Karpas-422 (cell line): ENCODE results near the gene BCAS3. TPM values are rescaled to one million over a fixed set of nuclear protein-coding genes. Genes with fewer than 3 reads are reported as not detected.

ENCODE experiments used
- DNase-seq: peaks from one replicate; pipeline ENCODE4 v3.0.0-alpha.2; 2015
- H2AFZ ChIP-seq: fragments of 200-600 bp; sonication (generic); 2 replicates; pipeline ENCODE4 v1.6.1; 2014; ENCODE audit warnings: antibody characterized with exemption, low read length, mixed read lengths
- H3K27ac ChIP-seq: fragments of 200-600 bp; sonication (generic); 2 replicates; pipeline ENCODE4 v1.5.1; 2014; ENCODE audit warnings: mild to moderate bottlenecking, low read length, moderate library complexity
- H3K27me3 ChIP-seq: fragments of 200-600 bp; sonication (generic); 2 replicates; pipeline ENCODE4 v1.6.1; 2014; ENCODE audit warnings: low read length, mixed read lengths
- H3K36me3 ChIP-seq: fragments of 200-600 bp; sonication (generic); 2 replicates; pipeline ENCODE4 v1.6.1; 2014; ENCODE audit warnings: low read length, mixed read lengths; ENCODE audit not compliant: insufficient read depth
- H3K4me1 ChIP-seq: fragments of 200-600 bp; sonication (generic); 2 replicates; pipeline ENCODE4 v1.6.1; 2014; ENCODE audit warnings: mild to moderate bottlenecking, low read length, mixed read lengths
- H3K4me2 ChIP-seq: fragments of 200-600 bp; sonication (generic); 2 replicates; pipeline ENCODE4 v1.6.1; 2014; ENCODE audit warnings: low read length, low read depth, mild to moderate bottlenecking; ENCODE audit not compliant: poor library complexity, severe bottlenecking
- H3K4me3 ChIP-seq: fragments of 200-600 bp; sonication (generic); 2 replicates; pipeline ENCODE4 v1.5.1; 2014; ENCODE audit warnings: mild to moderate bottlenecking, antibody characterized with exemption, low read length, mixed read lengths
- H3K79me2 ChIP-seq: fragments of 200-600 bp; sonication (generic); 2 replicates; pipeline ENCODE4 v1.6.1; 2014; ENCODE audit warnings: mild to moderate bottlenecking, low read length, mixed read lengths
- H3K9ac ChIP-seq: fragments of 200-600 bp; sonication (generic); 2 replicates; pipeline ENCODE4 v1.6.0; 2014; ENCODE audit warnings: low read length
- H3K9me2 ChIP-seq: fragments of 200-600 bp; sonication (generic), shearing (Covaris generic); replicated peaks from 2 replicates; pipeline ENCODE4 v1.6.0; 2014; ENCODE audit warnings: mild to moderate bottlenecking, low read length, moderate library complexity; ENCODE audit not compliant: insufficient read depth
- H3K9me3 ChIP-seq: fragments of 300-700, 200-600 bp; sonication (generic); 2 replicates; pipeline ENCODE4 v1.6.1; 2014; ENCODE audit warnings: low read length, mixed read lengths
- H4K20me1 ChIP-seq: fragments of 200-600 bp; sonication (generic); 2 replicates; pipeline ENCODE4 v1.6.1; 2014; ENCODE audit warnings: mild to moderate bottlenecking, antibody characterized with exemption, low read length, low read depth; ENCODE audit not compliant: insufficient read depth
- total RNA-seq: library from RNA; depleted of rRNA; stranded (reverse); fragments of >200 nt; shearing (Covaris generic); gene quantifications from 2 replicates; pipeline ENCODE4 v1.2.3, GENCODE V29; 2014; ENCODE audit warnings: low replicate concordance

The BCAS3 gene
- total RNA-seq, 1 experiment from 2014 or later = 42.6 TPM

DNA sequence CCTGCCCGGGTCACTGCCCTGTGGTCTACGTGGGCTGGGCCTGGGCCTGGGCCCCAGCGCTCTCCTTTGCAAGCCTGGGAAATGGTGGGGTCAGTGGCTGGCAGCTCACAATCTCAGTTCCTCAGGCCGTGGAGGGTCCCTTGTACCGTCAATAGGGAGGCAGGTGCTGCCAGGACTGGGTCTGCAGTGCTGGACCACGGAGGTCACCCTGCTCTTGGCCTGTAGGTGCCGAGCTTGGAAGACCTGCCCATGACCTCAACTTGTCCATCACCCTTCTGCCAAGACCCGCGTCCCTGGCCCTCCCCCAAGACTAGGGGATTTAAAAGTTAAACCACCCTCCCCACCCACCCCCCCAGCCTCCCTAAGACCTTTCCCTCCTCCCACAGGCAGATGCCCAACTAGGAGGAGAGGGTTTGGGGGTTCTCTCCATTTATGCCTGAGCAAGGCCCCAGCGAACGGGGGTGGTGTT lies 724.5 kb downstream of the BCAS3 start:
- no peak overlapping the region for H3K9ac ChIP-seq
- no peaks in the 10 kb centered on the region for H3K27me3 ChIP-seq

DNA sequence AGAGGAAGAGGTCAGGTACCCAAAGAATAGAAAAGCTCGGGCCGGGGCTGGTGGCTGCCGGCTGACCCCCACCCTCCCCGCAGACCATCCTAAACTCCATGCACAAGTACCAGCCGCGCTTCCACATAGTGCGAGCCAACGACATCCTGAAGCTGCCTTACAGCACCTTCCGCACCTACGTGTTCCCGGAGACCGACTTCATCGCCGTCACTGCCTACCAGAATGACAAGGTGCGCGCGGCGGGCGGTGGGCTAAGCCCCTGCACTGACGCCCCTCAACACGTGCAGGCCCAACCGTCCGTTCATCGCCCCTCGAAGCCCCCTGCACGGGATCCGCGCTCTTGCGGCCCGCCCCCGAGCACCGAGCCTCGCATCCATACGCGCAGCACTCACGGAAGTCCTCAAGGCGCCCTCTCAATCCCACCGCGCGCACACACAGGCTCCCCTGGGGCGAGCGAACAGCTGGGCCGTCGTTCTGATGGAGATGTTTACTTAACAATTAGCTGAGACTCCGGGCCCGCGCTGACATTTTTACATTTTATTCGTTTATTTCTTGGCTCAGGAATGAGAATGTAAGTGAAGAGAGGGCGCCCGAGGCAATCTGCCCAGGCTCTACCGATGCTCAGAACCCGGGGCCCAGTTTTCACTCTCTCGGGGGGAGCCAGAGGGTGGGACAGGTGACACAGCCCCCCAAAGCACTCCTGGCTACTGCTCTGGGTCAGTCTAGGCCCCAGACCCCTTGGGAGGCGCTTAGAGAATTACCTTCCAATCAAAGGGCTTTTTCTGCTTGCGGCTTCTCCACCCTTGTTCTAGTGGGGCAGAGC lies 725.5 kb downstream of the BCAS3 start:
- Histone ChIP-seq H3K36me3 (no peaks in the 10 kb centered on the region), H3K9ac (no peak overlapping the region), H3K9me3 (no peaks in the 10 kb centered on the region), H3K4me1 (no peaks in the 10 kb centered on the region), H2AFZ (no peak overlapping the region), H3K79me2 (no peaks in the 10 kb centered on the region), H3K4me2 (no peak overlapping the region), H3K27me3 (no peaks in the 10 kb centered on the region), H3K27ac (no peak overlapping the region), H3K9me2 (no peaks in the 10 kb centered on the region), H3K4me3 (no peak overlapping the region), H4K20me1 (no peaks in the 10 kb centered on the region)
- DNase-seq = no peak

More for the DNA sequence above, 724.5 kb downstream of the BCAS3 start:
- H2AFZ ChIP-seq = no peak overlapping the region
- no peaks in the 10 kb centered on the region for H3K4me1 ChIP-seq
- H3K9me2 ChIP-seq = no peaks in the 10 kb centered on the region
- no peaks in the 10 kb centered on the region for H4K20me1 ChIP-seq
- H3K27ac ChIP-seq = no peak overlapping the region
- DNase-seq = no peak
- no peaks in the 10 kb centered on the region for H3K79me2 ChIP-seq
- no peak overlapping the region for H3K4me3 ChIP-seq
- no peaks in the 10 kb centered on the region for H3K36me3 ChIP-seq
- no peaks in the 10 kb centered on the region for H3K9me3 ChIP-seq
- H3K4me2 ChIP-seq = no peak overlapping the region

DNA sequence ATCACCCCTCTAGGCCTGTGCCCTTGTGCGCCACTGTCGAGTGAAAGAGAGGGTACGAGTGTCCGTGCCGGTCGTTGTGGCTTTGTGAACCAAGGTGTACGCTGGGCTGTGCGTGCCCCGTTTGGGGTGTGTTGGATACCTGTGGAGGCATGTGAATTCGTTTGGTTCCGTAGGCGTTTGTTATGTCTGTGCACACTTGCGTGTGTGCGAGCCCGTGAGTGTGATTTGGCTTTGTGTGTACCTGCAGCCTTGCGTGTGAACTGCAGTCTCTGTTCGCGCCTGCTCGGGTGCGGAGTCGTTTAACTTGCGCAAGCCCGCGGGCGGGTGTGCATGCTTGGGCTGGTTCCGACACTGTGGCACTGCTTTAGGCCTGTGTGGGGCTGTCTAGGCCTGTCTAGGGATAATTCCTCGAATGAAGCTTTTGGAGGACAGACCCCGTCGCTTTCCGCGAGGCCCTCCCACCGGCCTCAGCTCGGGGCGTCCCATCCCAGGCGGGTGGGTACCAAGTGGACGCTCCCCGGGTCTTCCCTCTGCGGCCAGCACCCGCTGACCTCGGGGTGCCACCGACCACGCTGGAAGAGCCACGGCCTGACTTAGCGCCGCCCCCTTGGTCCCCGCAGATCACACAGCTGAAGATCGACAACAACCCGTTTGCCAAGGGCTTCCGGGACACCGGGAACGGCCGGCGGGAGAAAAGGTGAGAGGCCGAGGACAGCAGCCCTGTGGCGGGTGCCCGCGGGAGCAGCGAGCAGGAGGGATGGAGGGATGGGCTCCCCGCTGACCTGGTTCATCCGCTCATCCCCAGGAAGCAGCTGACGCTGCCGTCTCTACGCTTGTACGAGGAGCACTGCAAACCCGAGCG lies 726.4 kb downstream of the BCAS3 start:
- Histone ChIP-seq H3K4me2 (no peak overlapping the region), H3K9ac (no peak overlapping the region), H3K9me3 (no peaks in the 10 kb centered on the region), H3K27ac (no peak overlapping the region), H3K4me1 (peaks cover 2% of the 10 kb centered on the region), H3K4me3 (no peak overlapping the region), H3K36me3 (no peaks in the 10 kb centered on the region), H3K79me2 (no peaks in the 10 kb centered on the region), H4K20me1 (no peaks in the 10 kb centered on the region), H2AFZ (no peak overlapping the region), H3K9me2 (no peaks in the 10 kb centered on the region), H3K27me3 (no peaks in the 10 kb centered on the region)
- no peak for DNase-seq

DNA sequence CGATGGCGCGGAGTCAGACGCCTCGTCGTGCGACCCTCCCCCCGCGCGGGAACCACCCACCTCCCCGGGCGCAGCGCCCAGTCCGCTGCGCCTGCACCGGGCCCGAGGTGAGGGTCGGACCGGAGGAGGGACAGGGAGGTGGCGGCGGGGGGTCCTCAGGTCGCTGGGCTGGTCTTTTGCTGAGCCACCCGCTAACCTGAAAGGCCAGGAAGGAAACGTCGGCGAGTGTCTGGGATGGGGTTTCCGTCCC lies 726.9 kb downstream of the BCAS3 start:
- no peaks in the 10 kb centered on the region for H3K79me2 ChIP-seq
- DNase-seq = no peak
- H2AFZ ChIP-seq = no peak overlapping the region
- H3K27me3 ChIP-seq = no peaks in the 10 kb centered on the region
- H3K36me3 ChIP-seq = no peaks in the 10 kb centered on the region
- no peaks in the 10 kb centered on the region for H3K9me2 ChIP-seq
- H3K9ac ChIP-seq = no peak overlapping the region
- H3K4me1 ChIP-seq = peaks cover 5% of the 10 kb centered on the region
- H3K4me2 ChIP-seq = no peak overlapping the region
- no peaks in the 10 kb centered on the region for H3K9me3 ChIP-seq
- no peak overlapping the region for H3K27ac ChIP-seq
- H3K4me3 ChIP-seq = no peak overlapping the region
- no peaks in the 10 kb centered on the region for H4K20me1 ChIP-seq

DNA sequence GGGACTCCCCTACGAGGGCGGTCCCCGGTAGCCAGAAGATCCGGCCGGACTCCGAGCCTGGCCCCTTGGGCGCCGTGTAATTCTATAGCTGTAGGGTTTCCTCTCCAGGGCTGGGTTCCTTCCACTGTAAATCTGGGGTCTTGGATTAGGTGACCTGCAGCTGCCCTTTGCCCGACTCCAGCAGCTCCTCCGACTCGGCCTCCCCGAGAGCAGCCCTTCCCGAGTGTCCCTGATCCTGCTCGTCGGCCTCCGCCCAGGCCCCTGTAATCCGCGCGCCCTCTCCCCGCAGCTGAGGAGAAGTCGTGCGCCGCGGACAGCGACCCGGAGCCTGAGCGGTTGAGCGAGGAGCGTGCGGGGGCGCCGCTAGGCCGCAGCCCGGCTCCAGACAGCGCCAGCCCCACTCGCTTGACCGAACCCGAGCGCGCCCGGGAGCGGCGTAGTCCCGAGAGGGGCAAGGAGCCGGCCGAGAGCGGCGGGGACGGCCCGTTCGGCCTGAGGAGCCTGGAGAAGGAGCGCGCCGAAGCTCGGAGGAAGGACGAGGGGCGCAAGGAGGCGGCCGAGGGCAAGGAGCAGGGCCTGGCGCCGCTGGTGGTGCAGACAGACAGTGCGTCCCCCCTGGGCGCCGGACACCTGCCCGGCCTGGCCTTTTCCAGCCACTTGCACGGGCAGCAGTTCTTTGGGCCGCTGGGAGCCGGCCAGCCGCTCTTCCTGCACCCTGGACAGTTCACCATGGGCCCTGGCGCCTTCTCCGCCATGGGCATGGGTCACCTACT lies 727.4 kb downstream of the BCAS3 start:
- Histone ChIP-seq H3K79me2 (no peaks in the 10 kb centered on the region), H3K36me3 (no peaks in the 10 kb centered on the region), H3K9ac (no peak overlapping the region), H3K9me3 (no peaks in the 10 kb centered on the region), H3K4me3 (no peak overlapping the region), H3K27me3 (no peaks in the 10 kb centered on the region), H3K27ac (no peak overlapping the region), H3K9me2 (no peaks in the 10 kb centered on the region), H2AFZ (no peak overlapping the region), H3K4me1 (peaks cover 5% of the 10 kb centered on the region), H3K4me2 (no peak overlapping the region), H4K20me1 (no peaks in the 10 kb centered on the region)
- DNase-seq = no peak

DNA sequence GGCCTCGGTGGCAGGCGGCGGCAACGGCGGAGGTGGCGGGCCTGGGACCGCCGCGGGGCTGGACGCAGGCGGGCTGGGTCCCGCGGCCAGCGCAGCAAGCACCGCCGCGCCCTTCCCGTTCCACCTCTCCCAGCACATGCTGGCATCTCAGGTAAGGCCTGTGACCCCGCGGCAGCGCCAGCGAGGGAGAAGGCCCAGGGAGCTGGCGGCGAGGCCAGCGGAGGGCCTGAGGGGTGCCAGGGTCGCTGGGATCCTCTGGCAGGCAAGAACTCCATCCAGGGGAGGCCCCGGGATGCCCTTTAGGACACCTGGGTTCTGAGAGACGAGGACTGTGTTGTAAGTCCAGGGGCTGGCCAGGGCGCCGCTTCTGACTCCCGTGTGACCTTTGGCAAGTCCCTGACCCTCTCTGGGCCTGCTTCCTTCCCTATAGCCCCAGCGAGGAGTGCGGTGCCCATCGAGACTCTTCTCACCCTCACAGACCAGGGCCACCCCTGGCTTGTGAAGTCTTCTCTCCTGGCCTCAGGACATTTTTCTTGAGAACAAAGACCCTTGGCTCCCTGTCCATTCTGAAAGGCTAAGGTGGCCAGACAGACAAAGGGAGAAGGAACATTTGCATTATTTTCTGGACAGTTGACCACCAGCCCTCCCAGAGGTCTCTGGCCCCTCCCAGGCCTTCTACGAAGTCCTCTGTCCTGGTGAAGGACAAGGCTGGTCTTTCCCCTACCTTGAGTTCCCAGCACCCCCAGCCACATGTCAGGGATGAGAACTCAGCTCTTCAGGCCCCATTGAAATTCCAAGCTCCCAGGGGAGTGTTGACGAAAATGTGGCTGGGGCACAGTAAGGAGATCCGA lies 728.3 kb downstream of the BCAS3 start:
- Histone ChIP-seq H3K9me2 (no peaks in the 10 kb centered on the region), H2AFZ (no peak overlapping the region), H3K36me3 (no peaks in the 10 kb centered on the region), H3K4me3 (no peak overlapping the region), H3K27ac (no peak overlapping the region), H3K9ac (no peak overlapping the region), H3K79me2 (no peaks in the 10 kb centered on the region), H3K9me3 (no peaks in the 10 kb centered on the region), H4K20me1 (no peaks in the 10 kb centered on the region), H3K27me3 (no peaks in the 10 kb centered on the region), H3K4me2 (no peak overlapping the region), H3K4me1 (peaks cover 5% of the 10 kb centered on the region)
- no peak for DNase-seq

DNA sequence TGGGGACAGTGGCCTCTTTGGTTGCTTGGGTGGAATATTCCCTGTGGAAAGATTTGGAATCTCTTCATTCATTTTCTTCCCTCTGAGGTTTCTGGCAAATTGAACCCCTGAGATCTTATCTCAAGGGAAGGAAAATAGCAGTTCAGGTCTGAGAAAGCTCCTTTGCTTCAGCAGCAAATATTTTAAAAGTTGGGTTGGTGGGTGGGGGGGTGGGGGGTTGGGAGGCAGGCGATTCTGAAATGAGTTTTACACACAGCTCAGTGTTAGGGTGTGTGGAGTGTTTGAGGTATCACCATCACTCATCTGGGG lies 728.8 kb downstream of the BCAS3 start:
- Histone ChIP-seq H3K27ac (no peak overlapping the region), H3K79me2 (no peaks in the 10 kb centered on the region), H3K36me3 (no peaks in the 10 kb centered on the region), H4K20me1 (no peaks in the 10 kb centered on the region), H3K4me2 (no peak overlapping the region), H3K9ac (no peak overlapping the region), H2AFZ (no peak overlapping the region), H3K4me3 (no peak overlapping the region), H3K9me2 (no peaks in the 10 kb centered on the region), H3K4me1 (peaks cover 5% of the 10 kb centered on the region), H3K9me3 (no peaks in the 10 kb centered on the region), H3K27me3 (no peaks in the 10 kb centered on the region)
- DNase-seq = no peak
